Measurements from ENCODE around the gene CCNC.

CCNC gene, protein sequence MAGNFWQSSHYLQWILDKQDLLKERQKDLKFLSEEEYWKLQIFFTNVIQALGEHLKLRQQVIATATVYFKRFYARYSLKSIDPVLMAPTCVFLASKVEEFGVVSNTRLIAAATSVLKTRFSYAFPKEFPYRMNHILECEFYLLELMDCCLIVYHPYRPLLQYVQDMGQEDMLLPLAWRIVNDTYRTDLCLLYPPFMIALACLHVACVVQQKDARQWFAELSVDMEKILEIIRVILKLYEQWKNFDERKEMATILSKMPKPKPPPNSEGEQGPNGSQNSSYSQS

DNA sequence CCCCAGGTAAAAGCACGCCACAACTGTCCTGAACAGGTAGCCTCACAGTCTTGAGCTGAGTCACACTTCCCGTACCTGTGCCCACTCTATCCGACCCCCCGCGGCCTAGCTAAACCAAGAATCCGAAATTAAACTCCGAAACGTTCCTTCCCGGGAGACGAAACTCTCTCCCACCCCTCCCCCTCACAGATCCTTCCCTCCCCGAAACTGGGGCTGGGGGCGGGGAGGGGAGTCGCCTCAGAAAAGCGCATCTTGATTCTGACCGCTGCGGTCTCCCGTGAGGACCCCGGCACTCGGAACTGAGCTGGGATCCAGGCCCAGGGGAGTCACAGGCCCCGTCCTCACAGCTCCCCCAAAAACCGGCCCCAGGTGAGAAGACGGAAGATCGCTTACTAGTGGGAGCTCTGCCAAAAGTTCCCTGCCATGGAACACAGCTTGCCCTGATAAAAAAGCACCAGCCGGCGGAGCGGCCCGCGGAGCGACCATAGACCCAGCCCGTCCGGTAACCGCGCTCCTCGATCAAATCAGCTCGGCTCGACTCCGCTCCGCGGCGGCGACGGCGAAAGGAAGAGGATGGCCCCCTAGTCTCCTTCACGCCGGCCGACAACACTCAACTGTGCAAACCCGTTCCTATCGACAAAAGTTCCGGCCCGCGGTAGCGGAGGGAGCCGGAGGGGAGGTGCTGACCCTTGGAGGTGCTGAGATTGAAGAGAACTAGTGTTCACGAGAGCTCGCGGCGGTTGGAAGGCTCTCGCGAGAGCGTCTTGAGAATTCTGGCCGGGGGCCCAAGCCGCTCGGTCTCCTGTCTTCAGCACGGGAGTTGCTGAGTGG, at the start of gene CCNC:
Gene CCNC, minus strand, starts transcription at position 558 of the 831 bp plus-strand sequence. Its CDS starts 133 bp downstream, at position 425.
- DNase-seq (ENCODE audit: low spot score) = peak; percentile 98

DNA sequence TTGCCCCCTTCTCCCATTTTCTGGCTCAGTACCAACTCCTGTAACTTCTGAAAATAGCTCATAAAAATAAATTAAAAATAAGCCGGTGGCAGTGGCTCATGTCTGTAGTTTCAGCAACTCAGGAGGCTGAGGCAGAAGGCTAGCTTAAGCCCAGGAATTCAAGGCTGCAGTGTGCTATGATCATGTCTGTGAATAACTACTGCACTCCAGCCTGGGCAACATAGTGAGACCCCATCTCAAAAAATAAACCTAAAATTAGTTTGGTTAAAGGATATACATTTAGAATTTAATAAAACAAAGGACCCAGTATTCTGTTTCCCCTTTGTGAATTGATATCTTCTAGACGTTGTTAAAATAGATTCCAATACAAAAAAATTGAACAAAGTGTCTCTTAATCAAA, 48.7 kb upstream of the CCNC start:
- no peak for DNase-seq (ENCODE audit: low spot score)

DNA sequence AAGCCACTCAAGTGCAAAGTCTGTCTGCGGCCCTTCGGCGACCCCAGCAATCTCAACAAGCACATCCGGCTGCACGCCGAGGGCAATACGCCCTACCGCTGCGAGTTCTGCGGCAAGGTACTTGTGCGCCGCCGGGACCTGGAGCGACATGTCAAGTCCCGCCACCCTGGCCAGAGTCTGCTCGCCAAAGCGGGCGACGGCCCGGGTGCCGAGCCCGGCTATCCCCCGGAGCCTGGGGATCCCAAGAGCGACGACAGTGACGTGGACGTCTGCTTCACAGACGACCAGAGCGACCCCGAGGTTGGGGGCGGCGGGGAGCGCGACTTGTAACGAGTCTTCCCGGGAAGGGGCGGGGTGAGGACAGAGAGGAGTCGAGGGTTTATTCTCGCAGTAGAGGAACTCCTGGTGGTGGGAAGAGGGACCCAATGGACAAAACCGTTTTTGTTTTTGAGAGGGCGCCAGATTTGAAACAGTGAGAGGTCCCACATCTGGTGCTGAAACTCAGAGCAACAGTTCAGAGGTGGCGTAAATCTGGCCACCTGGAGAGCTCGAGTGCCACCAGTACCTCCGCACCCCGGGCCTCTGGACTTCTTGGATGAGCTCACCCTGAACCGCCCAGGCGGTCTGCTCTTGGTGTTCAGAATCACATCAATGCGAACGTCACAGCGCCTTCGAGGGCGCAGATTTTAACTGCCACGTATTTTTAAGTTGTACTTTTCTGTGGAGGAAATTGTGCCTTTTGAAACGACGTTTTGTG, 46.1 kb upstream of the CCNC start:
- DNase-seq (ENCODE audit: low spot score) = no peak

DNA sequence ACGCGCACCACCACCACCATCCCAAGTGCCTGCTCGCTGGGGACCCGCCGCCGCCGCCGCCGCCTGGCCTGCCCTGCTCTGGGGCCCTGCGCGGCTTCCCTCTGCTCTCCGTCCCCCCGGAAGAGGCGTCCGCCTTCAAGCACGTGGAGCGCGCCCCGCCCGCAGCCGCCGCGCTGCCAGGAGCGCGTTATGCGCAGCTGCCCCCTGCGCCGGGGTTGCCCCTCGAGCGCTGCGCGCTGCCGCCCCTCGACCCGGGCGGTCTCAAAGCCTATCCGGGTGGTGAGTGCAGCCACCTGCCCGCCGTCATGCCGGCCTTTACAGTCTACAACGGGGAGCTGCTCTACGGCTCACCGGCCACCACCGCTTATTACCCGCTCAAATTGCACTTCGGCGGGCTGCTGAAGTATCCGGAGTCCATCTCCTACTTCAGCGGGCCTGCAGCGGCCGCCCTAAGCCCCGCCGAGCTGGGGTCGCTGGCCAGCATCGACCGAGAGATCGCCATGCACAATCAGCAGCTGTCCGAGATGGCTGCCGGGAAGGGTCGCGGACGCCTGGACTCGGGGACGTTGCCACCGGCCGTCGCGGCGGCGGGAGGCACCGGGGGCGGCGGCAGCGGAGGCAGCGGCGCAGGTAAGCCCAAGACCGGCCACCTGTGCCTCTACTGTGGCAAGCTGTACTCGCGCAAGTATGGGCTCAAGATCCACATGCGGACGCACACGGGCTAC, 45.4 kb upstream of the CCNC start:
- DNase-seq (ENCODE audit: low spot score) = peak; percentile 10

DNA sequence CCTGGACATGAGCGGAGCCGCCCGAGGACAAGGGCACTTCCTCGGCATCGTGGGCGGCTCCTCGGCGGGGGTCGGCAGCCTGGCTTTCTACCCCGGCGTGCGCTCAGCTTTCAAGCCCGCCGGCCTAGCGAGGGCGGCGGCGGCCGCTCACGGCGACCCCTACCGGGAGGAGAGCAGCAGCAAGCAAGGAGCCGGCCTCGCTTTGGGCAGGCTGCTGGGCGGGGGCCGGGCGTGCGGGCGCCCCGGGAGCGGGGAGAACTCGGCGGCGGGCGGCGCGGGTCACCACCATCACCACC, 44.9 kb upstream of the CCNC start:
- peak; percentile 28 for DNase-seq (ENCODE audit: low spot score)

DNA sequence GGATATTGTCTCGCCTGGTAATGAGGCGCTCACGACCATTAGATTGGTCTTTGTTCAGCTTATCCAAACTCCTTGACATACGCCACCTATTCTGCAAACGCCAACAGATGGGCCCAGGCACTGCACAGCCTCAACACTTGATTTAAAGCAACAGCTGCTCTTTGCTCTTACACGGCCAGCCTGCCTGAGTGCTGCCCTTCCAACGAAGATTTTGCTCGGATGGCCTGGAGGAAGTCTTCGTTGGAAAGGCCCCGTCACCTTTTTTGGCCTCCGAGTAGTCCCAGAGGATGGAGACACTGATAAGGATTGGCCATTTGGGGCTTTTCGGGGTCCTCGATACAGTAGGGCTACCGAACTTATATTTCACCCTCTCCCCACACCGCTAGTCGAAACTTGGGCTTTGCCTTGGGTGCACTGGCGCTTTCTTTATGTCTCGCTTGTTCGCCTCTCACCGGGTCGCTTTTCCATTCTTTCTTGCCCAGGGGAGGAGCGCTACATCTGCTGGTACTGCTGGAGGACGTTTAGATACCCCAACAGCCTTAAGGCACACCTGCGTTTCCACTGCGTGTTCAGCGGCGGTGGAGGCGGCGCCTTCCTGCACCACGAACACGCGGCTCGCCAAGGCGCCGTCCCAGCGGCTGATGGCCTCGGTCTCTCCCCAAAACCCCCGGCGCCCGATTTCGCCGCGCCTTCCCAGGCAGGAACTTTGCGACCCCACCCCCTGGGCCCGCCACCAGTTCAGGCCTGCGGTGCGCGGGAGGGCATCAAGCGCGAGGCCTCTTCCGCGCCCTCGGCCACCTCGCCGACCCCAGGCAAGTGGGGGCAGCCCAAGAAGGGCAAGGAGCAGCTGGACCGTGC, 44.3 kb upstream of the CCNC start:
- DNase-seq (ENCODE audit: low spot score) = no peak

DNA sequence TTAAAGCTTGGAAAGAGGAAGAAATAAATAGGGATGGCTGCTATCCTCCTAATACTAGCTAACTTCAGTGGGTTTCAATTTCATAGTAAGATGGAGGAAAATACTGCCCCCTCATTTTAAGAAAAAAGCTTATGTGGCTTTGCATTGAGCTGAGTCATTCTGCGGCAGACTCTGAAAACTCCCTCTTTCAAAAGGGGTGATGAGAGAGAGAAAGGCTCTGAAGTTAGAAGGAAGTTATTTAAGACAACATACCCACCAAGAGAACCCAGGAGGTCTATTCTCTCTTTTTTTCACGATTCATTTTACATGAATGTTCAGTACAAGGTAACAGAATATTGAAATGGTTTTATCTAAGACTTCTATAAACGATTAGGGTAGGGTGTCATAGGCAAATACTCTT, 42.7 kb upstream of the CCNC start:
- DNase-seq (ENCODE audit: low spot score) = no peak

DNA sequence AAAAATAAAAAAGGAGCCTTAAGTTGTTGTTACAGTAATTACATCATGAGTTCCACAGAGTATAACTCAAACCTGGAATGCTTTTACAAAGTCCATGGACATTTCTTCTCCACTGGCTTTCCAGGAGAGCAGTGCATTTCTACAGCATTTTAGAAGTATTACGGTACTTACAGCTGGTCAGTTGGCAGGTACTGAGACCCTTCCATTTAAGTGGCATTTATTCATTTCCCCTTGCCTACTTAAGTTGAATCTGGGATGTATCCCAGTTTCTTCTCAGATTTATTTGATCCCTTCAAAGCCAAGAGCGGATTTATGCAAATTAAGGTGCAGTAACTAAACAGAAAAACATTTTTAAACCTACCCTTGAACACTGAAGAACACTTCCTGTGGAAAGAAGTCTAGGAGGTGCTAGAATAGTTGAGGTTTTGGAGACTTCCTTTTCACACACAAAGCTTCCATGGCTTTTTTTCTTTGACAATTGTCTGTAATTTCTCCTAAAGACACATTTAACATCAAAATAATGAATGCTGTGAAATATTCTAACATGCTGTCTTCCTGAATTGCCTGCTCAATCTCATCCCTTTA, 41.5 kb upstream of the CCNC start:
- DNase-seq (ENCODE audit: low spot score) = no peak

DNA sequence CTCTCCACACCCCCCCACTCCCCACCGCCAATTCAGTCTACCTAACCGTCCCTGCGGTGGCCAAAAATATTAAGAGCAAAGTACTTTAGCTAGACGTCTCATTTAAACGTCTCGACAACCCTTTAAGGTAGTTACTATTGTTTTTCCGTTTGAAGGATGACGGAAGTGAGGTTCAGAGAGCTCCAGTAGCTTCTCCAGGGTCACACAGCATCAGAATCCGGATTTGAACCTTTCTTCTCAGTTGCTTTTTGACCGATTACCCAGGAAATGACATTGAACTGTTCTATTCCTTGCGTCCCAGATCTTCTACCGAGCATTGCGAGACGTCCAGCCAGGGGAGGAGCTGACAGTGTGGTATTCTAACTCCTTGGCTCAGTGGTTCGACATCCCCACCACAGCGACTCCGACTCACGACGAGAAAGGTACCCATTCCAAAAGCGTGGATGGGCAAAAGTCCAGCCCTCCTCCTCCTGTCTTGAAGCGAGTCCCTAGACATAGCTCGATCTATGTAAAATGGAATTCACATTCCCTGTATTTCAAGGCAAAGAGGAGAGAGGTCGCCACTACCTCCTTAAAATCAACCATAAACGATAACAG, 40.5 kb upstream of the CCNC start:
- DNase-seq (ENCODE audit: low spot score) = no peak

DNA sequence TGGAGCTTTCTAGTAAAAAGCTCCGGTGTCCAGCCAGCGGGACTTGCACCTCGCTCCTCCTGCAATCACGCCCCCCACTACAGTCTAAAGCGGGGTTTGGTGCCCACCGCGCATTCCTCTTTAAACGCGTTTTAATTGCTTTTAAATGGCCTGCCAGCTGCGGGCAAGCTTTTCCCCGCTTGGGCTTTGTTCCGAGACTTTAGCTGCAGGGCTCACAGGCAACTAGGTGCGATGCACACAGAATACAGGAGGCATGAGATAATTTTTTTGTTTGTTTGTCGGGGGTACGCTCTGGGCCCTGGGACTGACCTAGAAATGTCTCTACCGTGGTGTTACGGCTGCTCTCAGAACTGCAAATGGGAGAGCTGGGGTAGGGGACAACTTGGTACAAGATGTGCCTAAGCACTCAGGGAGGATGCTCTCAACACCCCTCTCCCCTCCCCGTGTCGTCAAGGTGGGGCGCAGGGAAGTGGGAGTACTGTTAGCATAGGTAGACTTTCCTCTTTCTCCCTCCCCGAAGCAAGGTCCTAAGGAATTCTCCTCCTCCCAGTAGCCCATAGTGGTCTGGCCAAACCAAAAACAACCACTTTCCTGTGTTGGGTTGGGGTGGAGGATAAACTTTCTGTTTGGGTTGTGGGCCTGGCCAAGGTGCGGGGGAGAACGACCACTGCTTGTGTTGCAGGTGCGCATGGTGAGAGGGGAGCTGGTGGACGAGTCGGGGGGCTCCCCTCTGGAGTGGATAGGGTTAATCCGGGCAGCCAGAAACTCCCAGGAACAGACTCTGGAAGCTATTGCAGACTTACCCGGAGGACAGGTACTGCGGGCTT, 39.8 kb upstream of the CCNC start:
- DNase-seq (ENCODE audit: low spot score) = no peak

DNA sequence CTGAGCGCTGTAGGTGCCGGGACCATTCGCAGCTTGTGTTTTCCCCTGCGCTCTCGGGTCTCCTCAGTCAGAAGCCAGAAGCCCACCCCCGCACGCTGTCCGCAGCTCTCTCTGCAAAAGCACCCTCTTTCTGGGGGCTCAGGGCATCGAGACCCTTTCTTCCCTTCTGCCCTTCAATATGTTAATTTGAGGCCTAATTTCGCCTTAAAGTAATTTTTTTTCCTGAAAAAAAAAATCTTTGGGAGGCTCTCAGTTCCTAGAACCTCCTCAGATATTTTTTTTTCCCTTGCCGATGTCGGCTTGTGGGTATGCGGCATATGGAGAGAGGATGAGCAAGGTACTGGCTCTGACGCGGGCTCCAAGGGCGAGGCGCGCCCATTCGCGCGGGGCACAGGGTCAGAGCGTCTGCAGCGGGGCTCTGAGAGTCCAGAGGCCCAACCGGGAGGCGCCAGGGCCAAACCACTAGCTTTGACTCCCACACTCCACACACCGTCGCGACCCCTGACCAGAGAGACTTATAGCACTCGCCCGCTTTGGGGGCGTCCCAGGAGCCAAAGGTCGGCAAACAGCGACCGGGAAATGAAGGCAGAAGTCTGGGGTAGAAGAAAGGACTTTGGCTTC, 39.1 kb upstream of the CCNC start:
- no peak for DNase-seq (ENCODE audit: low spot score)

DNA sequence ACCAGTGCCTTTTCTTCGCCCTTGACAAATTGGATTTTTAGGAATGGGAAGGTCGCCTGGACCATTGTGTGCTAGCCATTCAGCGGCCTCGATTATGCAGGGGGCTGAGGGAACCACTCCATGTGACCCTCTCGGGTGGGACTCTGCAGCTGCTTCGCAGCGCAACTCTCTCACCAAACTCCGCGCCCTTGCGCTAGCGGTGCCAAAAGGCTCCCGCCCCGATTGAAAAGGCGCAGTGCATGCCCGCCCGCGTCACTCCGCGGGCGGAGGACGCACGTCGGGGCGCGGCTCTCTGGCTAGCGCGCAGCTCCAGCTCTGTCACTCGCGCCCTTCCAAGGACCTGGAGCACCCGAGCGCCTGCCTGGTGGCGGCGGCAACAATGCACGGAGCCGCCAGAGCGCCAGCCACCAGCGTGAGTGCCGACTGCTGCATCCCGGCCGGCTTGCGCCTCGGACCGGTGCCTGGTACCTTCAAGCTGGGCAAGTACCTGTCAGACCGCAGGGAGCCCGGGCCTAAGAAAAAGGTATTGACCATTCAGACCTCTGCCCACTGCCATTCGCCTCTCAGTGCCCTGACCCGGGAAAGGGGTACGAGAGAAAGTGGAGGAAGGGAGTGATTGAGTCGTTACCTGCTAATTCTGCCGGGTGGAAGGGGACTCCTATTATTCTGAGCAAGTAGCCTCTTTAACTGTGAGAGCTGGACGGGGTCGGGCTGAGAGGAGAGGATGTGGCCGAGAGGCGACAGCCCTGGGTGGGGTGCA, 38.4 kb upstream of the CCNC start, which contains the start of gene PRDM13:
Gene PRDM13, plus strand, starts transcription at position 178 of the 760 bp plus-strand sequence. Its CDS starts 202 bp downstream, at position 380.
- DNase-seq (ENCODE audit: low spot score) = no peak

DNA sequence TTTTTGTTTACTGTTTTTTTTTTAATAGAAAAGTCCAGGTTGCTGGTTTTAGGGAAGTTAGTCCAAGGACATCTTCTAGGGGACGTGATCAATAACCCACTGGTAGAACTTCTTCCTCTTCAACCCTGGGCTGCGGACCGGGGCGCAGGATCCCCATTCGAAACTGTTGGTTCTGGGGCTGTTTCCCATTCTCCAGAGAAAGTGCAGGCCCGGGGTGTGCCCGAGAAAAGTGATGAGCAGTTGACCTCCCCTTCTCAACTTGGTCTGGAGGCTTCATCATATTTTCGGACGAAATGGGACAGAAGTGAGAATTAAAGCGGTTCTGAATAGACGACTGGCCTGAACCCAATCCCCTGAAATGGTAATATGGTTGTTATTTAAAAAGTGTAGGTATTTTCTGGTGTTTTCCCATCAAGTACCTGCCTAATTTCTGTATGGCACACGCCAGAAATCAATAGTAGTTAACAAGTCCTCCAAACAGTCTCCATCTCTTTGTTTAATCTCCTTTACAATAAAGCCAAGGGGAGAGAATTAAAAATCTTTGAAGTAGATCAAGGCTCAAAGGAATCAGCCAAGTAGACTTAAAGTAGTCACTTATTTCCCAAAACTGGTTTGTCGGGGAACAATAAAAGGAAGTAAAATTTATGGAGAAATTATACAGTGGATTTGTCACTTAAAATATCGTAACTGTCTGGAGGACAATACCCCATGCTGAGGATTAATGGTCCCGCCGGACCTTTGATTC, 37.6 kb upstream of the CCNC start:
- DNase-seq (ENCODE audit: low spot score) = no peak

DNA sequence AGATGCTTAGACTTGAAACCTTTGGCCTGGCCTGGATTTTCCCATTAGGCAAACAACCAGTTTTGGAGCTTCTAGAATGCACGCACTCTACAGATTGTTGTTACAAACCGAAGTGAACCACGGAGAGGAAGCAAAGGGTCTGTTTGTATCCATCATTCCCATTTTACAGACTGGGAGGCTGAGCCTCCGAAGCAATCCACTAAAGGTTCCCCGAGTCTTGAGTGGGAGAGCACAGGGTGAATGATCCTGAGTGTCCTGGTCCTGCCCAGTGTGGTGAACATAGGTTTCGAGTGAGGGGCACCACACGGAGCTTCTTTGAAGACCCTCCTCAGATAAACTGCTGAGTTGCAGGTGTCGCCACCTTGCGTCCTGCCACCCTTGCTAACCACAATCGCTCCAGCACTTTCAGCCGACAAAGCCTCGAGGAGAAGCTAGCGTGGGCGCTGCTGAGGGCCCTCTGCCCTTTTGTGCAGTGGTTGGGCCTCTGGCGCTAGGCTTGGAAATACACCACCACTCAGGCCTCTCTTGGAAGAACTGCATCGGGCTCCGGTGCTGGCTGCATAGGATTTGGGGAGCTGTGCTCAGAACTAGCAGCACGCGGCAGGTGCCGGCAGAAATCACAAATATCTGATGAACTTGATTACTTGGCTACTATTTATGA, 36.7 kb upstream of the CCNC start:
- DNase-seq (ENCODE audit: low spot score) = no peak

DNA sequence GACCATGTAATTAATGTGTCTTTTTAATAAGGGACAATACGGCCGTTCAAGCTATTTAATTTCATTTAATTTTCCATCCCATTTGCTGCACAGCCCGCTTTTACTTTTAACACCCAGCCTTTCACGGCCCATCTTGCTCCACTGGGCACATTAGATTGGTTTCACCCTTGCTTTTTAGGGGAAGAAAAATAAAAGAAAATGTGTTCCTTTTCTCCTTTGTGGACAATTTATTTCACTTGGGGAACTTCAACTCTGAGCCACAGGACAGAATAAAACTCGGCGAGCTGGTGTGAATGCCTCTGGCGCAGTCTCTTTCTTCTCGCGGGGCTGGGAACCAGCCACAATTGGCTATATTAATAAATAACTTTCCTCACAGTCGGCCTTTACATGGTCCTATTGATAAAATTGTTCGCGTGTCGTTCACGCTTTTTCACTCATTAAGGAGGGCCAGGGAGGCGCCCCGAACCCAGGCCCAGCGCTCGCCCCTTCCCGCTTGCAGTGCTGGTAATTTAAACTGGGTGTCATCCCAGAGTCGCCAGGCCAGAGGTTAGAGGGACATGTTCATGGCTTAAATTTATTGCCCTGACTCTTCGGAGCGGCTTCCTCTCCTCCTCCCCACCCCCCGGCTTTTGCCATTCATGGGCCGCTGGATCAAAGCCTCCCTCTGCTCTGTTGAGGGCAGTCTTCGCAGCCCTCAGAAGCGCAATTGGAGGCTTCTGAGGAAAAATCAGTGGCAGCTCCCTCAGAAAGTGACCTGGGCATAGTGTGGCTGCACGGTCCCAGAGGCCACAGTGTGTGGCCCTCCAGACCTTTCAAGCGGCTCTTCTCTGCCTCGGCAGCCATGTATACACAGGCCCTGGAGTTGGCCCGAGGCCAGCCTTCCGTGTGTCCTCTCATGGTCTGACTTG, 36.0 kb upstream of the CCNC start:
- no peak for DNase-seq (ENCODE audit: low spot score)
